Tibial artery (tissue), 4 donors: ENCODE measurements around the gene DHH.

Experiments used
- DNase-seq, 2 donors: peaks; one replicate each; pipeline ENCODE4 v3.0.0-alpha.2; 2019
- H3K27ac ChIP-seq, 2 donors: fragments of 200-600 bp; sonication (generic) in 1 of 2; 1 replicate in 1 of 2; 2 replicates in 1 of 2; pipeline ENCODE4 v1.5.1; 2018 to 2019; ENCODE audit warnings: mild to moderate bottlenecking in 1 of 2
- H3K27me3 ChIP-seq, 2 donors: fragments of 200-600 bp; sonication (generic) in 1 of 2; one replicate each; pipeline versions ENCODE4 v1.5.1 to v1.6.0; 2016 to 2019
- H3K36me3 ChIP-seq, 3 donors: fragments of 200-600 bp; sonication (generic) in 2 of 3; one replicate each; pipeline ENCODE4 v1.5.1; 2016 to 2019; ENCODE audit warnings: mild to moderate bottlenecking in 2 of 3
- H3K4me1 ChIP-seq, 4 donors: fragments of 200-600 bp; sonication (generic) in 2 of 4; 1 replicate in 3 of 4; 2 replicates in 1 of 4; pipeline ENCODE4 v1.5.1; 2016 to 2019
- H3K4me3 ChIP-seq, 2 donors: fragments of 200-600 bp; sonication (generic) in 1 of 2; 1 replicate in 1 of 2; 2 replicates in 1 of 2; pipeline ENCODE4 v1.5.1; 2018 to 2019; ENCODE audit warnings: mild to moderate bottlenecking in 2 of 2
- H3K9me3 ChIP-seq, 3 donors: fragments of 200-600 bp; sonication (generic) in 1 of 3; one replicate each; pipeline ENCODE4 v1.5.1; 2016 to 2019
- intact Hi-C: fragments of 100-400 bp; cut with DNase I; formaldehyde crosslinking; loops from one replicate; pipeline ENCODE4 v1.15.0; 2023; ENCODE audit warnings: low total_unique reads
- TF ChIP-seq, protein P1 (sequence below), 2 experiments: fragments of 200-600 bp in 1 of 2; fragments of 450-650 bp in 1 of 2; IDR thresholded peaks; one replicate each; pipeline ENCODE4 v1.5.1; 2017 to 2019; ENCODE audit warnings: antibody characterized with exemption in 2 of 2, mild to moderate bottlenecking in 1 of 2, moderate library complexity in 1 of 2

The DHH gene

DNA sequence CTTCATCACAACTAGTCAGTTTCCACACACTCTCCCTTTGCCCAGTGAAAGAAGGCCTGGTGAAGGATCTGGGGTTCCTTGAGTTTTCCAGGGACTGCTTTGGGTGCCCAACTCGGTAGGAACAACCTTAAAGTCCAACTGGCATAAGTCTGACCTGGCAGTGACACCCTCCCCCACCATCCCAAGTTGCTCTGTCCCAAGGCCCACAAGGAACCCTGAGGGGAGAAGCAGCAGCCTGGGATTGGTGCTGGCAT, 35.6 kb downstream of the DHH start:
- Histone ChIP-seq H3K4me3 (peak overlapping the region; percentile 98 to 99), H3K9me3 (no peaks in the 10 kb centered on the region), H3K4me1 (peaks cover 0 to 53% (median 44%) of the 10 kb centered on the region in 4 donors), H3K27me3 (no peaks in the 10 kb centered on the region), H3K27ac (peak overlapping the region; percentile 93 to 97), H3K36me3 (peaks cover 0 to 14% (median 13%) of the 10 kb centered on the region in 3 donors)
- TF ChIP-seq, protein P1, sequence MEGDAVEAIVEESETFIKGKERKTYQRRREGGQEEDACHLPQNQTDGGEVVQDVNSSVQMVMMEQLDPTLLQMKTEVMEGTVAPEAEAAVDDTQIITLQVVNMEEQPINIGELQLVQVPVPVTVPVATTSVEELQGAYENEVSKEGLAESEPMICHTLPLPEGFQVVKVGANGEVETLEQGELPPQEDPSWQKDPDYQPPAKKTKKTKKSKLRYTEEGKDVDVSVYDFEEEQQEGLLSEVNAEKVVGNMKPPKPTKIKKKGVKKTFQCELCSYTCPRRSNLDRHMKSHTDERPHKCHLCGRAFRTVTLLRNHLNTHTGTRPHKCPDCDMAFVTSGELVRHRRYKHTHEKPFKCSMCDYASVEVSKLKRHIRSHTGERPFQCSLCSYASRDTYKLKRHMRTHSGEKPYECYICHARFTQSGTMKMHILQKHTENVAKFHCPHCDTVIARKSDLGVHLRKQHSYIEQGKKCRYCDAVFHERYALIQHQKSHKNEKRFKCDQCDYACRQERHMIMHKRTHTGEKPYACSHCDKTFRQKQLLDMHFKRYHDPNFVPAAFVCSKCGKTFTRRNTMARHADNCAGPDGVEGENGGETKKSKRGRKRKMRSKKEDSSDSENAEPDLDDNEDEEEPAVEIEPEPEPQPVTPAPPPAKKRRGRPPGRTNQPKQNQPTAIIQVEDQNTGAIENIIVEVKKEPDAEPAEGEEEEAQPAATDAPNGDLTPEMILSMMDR (IDR thresholded peaks at IDR 0.05) = no peak
- intact Hi-C loops = loop anchor here (5.0 kb wide), 1 partner anchor 393 kb away; no protein-coding TSS in a partner anchor
- DNase-seq = no peak

DNA sequence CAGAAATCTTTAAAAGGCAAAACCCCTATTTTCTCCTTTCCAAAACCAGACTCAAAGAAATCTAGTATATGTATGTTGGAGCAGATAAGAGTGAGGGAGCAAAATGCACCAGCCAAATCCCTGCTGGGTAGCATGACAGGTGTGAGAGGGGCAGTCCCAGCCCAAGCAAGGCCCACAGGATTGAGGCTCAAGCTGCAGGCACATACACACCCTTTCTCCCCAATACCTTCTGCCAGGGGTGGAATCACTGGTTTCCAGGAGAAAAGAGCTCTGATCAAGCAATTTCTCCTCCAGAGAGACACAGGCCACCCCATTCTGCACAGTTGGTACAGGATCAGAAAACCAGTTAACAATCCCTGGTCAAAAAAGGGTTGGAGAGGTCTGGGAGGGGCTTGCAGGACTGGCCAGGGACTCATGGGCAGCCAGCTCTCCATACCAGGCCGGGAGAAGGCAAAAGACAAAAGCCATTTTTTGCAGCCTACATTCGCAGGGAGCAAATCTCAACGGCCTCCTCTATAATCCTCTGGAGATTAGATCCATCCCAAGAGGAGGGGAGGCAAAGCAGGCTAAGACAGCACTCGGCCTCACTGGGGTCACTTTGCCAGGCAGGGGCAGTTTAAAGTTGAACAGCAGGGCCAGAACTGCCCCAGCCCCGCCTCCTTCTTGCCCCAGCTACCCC, 36.1 kb downstream of the DHH start:
- intact Hi-C loops = loop anchor here (5.0 kb wide), 1 partner anchor 394 kb away; no protein-coding TSS in a partner anchor
- H3K36me3 ChIP-seq = peaks cover 3 to 18% (median 18%) of the 10 kb centered on the region in 3 donors
- TF ChIP-seq, protein P1 (IDR thresholded peaks at IDR 0.05) = no peak
- H3K27ac ChIP-seq = peak overlapping the region; percentile 93 to 97
- DNase-seq = no peak
- H3K4me3 ChIP-seq = peak overlapping the region; percentile 98 to 99
- peaks cover 0 to 53% (median 44%) of the 10 kb centered on the region in 4 donors for H3K4me1 ChIP-seq
- H3K9me3 ChIP-seq = no peaks in the 10 kb centered on the region
- no peaks in the 10 kb centered on the region for H3K27me3 ChIP-seq

DNA sequence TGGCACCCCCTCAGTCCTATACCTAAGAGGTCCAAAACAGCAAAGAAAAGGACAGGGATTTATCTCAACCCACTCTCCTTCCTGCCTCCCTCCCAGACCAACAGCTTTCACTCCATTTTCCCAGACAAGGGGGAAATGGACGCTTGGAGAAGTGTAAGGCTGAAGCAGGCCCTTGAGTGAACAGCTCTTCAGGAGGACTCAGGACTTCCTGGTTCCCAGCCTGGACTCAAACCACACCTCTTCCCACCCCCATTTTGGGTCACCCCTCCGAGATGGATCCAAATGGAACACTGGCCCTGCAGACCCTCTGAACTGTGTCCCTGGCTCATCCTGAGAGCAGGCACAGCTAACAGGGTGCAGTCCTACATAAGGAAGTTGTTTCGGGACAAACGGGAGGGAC, 36.7 kb downstream of the DHH start:
- TF ChIP-seq, protein P1 (IDR thresholded peaks at IDR 0.05) = no peak
- intact Hi-C loops = loop anchor here (5.0 kb wide), 1 partner anchor 394 kb away; no protein-coding TSS in a partner anchor
- peak overlapping the region; percentile 93 to 97 for H3K27ac ChIP-seq
- H3K27me3 ChIP-seq = no peaks in the 10 kb centered on the region
- H3K36me3 ChIP-seq = peaks cover 9 to 25% (median 24%) of the 10 kb centered on the region in 3 donors
- peaks cover 0 to 53% (median 44%) of the 10 kb centered on the region in 4 donors for H3K4me1 ChIP-seq
- no peak for DNase-seq
- H3K9me3 ChIP-seq = no peaks in the 10 kb centered on the region
- H3K4me3 ChIP-seq = peak overlapping the region; percentile 98 to 99

DNA sequence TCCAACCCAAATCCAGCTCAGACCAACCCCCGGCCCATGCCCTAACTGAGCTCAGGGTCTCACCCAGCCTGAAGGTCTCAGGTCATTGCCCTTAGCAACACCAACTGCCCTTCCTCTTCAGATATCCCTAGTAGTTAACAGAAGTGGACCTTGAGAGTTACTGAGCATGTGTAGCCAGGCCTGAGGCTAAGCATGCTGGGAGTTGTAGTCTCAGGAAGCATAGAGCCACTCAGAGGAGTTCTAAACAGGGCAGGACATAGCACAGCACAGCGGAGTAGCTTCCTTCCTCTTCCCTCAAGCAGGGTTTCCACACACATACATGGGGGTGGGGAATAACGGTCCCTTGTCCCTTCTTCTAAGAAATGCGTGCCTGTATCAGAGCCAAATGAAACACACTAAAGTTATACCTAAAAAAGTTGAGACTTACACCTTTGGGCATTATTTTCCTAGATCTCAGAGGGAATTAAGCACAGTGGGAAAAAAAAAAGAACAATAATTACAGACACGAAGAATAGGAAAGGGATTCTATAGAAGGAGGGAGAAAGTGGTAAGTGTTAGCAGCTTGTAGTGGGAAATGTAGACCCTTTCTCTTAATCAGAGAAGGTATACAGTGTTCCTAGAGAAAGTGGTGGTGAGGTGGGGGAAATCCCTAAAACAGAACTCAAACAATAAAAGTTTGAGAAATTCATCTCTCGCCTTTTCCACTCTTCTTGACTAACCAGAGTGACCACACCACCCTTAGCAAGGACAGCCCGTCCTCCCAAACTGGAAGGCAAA, 38.4 kb downstream of the DHH start:
- Histone ChIP-seq H3K9me3 (no peaks in the 10 kb centered on the region), H3K36me3 (peaks cover 24 to 42% (median 41%) of the 10 kb centered on the region in 3 donors), H3K27ac (no peak overlapping the region), H3K4me1 (peaks cover 0 to 49% (median 40%) of the 10 kb centered on the region in 4 donors), H3K27me3 (no peaks in the 10 kb centered on the region), H3K4me3 (peak overlapping the region in 1 of 2 donors; percentile 99)
- intact Hi-C loops = loop anchor here (5.0 kb wide), 1 partner anchor 396 kb away; no protein-coding TSS in a partner anchor
- peak in 1 of 2 donors; percentile 75 for DNase-seq
- TF ChIP-seq, protein P1 (IDR thresholded peaks at IDR 0.05) = no peak

DNA sequence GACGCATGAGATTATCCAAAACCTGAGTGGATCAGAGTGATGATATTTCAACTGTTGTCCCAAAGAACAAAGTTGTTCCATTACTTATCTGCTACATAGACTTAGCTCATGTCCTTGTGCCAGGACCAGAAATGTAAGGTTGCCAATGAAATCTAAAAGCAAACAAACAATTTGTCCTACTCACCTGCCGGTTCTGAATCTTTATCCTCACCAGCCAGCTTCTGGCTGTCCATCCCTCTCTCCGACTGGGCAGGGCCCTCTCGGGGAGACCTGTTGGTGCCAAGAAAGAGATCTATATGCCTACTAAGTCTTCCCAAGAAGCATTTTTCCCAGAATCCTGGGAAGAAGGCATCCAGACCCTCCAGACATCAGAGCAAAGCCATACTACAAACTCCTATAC, 39.5 kb downstream of the DHH start:
- Histone ChIP-seq H3K36me3 (peaks cover 35 to 52% (median 50%) of the 10 kb centered on the region in 3 donors), H3K27me3 (no peaks in the 10 kb centered on the region), H3K27ac (no peak overlapping the region), H3K4me1 (peaks cover 0 to 48% (median 39%) of the 10 kb centered on the region in 4 donors), H3K4me3 (no peak overlapping the region), H3K9me3 (no peaks in the 10 kb centered on the region)
- TF ChIP-seq, protein P1 (IDR thresholded peaks at IDR 0.05) = no peak
- DNase-seq = no peak
- intact Hi-C loops = loop anchor here (5.0 kb wide), 1 partner anchor 397 kb away; no protein-coding TSS in a partner anchor
